ENCODE results near the gene NCKAP5L. TPM values are rescaled to one million over a fixed set of nuclear protein-coding genes. Genes with fewer than 3 reads are reported as not detected.

NCKAP5L gene
- total RNA-seq, 1 experiment from 2014 or later = 19.5 TPM

DNA sequence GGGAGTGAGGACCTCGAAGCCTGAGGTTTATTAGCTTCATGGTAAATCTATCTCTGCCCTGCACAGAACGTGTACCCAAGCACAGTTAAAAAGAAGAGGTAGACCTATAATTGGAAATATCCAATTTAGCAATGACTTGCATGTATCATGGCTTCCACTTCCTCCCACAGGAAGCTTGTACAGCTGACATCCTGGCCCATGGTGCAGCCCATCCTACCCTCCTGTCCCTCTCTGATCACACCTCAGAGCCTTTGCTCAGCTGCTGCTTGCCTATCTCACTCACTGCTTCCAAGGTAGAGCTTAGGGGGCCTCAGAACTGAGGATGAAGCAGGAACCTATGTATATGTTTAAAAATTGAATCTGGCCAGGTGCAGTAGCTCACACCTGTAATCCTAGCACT is 18.9 kb upstream of the NCKAP5L start:
- TF ChIP-seq, protein P1, sequence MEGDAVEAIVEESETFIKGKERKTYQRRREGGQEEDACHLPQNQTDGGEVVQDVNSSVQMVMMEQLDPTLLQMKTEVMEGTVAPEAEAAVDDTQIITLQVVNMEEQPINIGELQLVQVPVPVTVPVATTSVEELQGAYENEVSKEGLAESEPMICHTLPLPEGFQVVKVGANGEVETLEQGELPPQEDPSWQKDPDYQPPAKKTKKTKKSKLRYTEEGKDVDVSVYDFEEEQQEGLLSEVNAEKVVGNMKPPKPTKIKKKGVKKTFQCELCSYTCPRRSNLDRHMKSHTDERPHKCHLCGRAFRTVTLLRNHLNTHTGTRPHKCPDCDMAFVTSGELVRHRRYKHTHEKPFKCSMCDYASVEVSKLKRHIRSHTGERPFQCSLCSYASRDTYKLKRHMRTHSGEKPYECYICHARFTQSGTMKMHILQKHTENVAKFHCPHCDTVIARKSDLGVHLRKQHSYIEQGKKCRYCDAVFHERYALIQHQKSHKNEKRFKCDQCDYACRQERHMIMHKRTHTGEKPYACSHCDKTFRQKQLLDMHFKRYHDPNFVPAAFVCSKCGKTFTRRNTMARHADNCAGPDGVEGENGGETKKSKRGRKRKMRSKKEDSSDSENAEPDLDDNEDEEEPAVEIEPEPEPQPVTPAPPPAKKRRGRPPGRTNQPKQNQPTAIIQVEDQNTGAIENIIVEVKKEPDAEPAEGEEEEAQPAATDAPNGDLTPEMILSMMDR (IDR thresholded peaks at IDR 0.05; ENCODE audit: insufficient read depth in 1 of 2, low read depth in 1 of 2, low read length in 1 of 2, severe bottlenecking in 1 of 2, unreplicated experiment in 1 of 2) = no peak
- BruUV-seq (replicated peaks) = no TSS peak
- Histone ChIP-seq H3K4me1 (peaks cover 7% of the 10 kb centered on the region; the same call in 1 of the 2 replicates), H3K36me3 (ENCODE audit: control insufficient read depth, insufficient read depth, low read length) (no peaks in the 10 kb centered on the region), H3K4me3 (ENCODE audit: low read depth, low read length) (no peak overlapping the region), H3K9me3 (no peaks in the 10 kb centered on the region), H3K27me3 (replicated peaks; ENCODE audit: control insufficient read depth, insufficient read depth, low read length) (no peaks in the 10 kb centered on the region)
- ChIA-PET CTCF (interaction anchor here (0.6 kb wide), 1 partner anchor 203 kb away, joined by 5 read pairs; no protein-coding TSS in a partner anchor), POLR2A (no interaction called here)
- intact Hi-C loops (cut with micrococcal nuclease; ENCODE audit: unreplicated experiment) = no loop called here
- peaks cover 12% of the 10 kb centered on the region for H3K4me1 Mint-ChIP-seq (ENCODE audit: low read depth, unreplicated experiment)
- no peak for DNase-seq
- H3K36me3 Mint-ChIP-seq (ENCODE audit: insufficient read depth, unreplicated experiment) = peaks cover 11% of the 10 kb centered on the region
- no peak overlapping the region for H3K4me3 Mint-ChIP-seq (ENCODE audit: unreplicated experiment)
- no peaks in the 10 kb centered on the region for H3K9me3 Mint-ChIP-seq (ENCODE audit: unreplicated experiment)
- peaks cover 17% of the 10 kb centered on the region for H3K27me3 Mint-ChIP-seq (ENCODE audit: insufficient read depth, unreplicated experiment)
- H3K27ac Mint-ChIP-seq (ENCODE audit: unreplicated experiment) = no peak overlapping the region

GRCh38 chr12:49846032-49846431 is 17.8 kb upstream of the NCKAP5L start:
- H3K9me3 ChIP-seq = no peaks in the 10 kb centered on the region
- H3K4me1 Mint-ChIP-seq (ENCODE audit: low read depth, unreplicated experiment) = peaks cover 20% of the 10 kb centered on the region
- no peak overlapping the region for H3K27ac Mint-ChIP-seq (ENCODE audit: unreplicated experiment)
- DNase-seq = no peak
- peaks cover 11% of the 10 kb centered on the region for H3K36me3 Mint-ChIP-seq (ENCODE audit: insufficient read depth, unreplicated experiment)
- TF ChIP-seq, protein P1 (IDR thresholded peaks at IDR 0.05; ENCODE audit: insufficient read depth in 1 of 2, low read depth in 1 of 2, low read length in 1 of 2, severe bottlenecking in 1 of 2, unreplicated experiment in 1 of 2) = no peak
- no peaks in the 10 kb centered on the region for H3K36me3 ChIP-seq (ENCODE audit: control insufficient read depth, insufficient read depth, low read length)
- ChIA-PET POLR2A (interaction anchor here (0.5 kb wide), 1 partner anchor 239 kb away, joined by 3 read pairs; the partner anchor contains the start of gene SMARCD1), CTCF (interaction anchor here (0.7 kb wide), 1 partner anchor 84 kb away, joined by 8 read pairs; no protein-coding TSS in a partner anchor)
- no peaks in the 10 kb centered on the region for H3K27me3 ChIP-seq (replicated peaks; ENCODE audit: control insufficient read depth, insufficient read depth, low read length)
- no peaks in the 10 kb centered on the region for H3K9me3 Mint-ChIP-seq (ENCODE audit: unreplicated experiment)
- H3K4me1 ChIP-seq = peaks cover 7% of the 10 kb centered on the region; the same call in 1 of the 2 replicates
- BruUV-seq (replicated peaks) = no TSS peak
- peaks cover 14% of the 10 kb centered on the region for H3K27me3 Mint-ChIP-seq (ENCODE audit: insufficient read depth, unreplicated experiment)
- intact Hi-C loops (cut with micrococcal nuclease; ENCODE audit: unreplicated experiment) = no loop called here
- no peak overlapping the region for H3K4me3 ChIP-seq (ENCODE audit: low read depth, low read length)
- no peak overlapping the region for H3K4me3 Mint-ChIP-seq (ENCODE audit: unreplicated experiment)

- POLR2A ChIA-PET = interaction anchor here (3.2 kb wide), 1 partner anchor 103 kb away, joined by 20 read pairs; the partner anchor contains the start of gene TMBIM6
- TF ChIP-seq, protein P1 (IDR thresholded peaks at IDR 0.05; ENCODE audit: insufficient read depth in 1 of 2, low read depth in 1 of 2, low read length in 1 of 2, severe bottlenecking in 1 of 2, unreplicated experiment in 1 of 2) = no peak
- no peak for DNase-seq
- Mint-ChIP-seq H3K27ac (ENCODE audit: unreplicated experiment) (no peak overlapping the region), H3K9me3 (ENCODE audit: unreplicated experiment) (no peaks in the 10 kb centered on the region), H3K27me3 (ENCODE audit: insufficient read depth, unreplicated experiment) (peaks cover 6% of the 10 kb centered on the region), H3K4me1 (ENCODE audit: low read depth, unreplicated experiment) (peaks cover 24% of the 10 kb centered on the region), H3K36me3 (ENCODE audit: insufficient read depth, unreplicated experiment) (peaks cover 11% of the 10 kb centered on the region), H3K4me3 (ENCODE audit: unreplicated experiment) (peak overlapping the region; percentile 93)
- Histone ChIP-seq H3K4me1 (peaks cover 7% of the 10 kb centered on the region; the same call in 1 of the 2 replicates), H3K9me3 (no peaks in the 10 kb centered on the region), H3K4me3 (ENCODE audit: low read depth, low read length) (peak overlapping the region; percentile 59), H3K36me3 (ENCODE audit: control insufficient read depth, insufficient read depth, low read length) (no peaks in the 10 kb centered on the region), H3K27me3 (replicated peaks; ENCODE audit: control insufficient read depth, insufficient read depth, low read length) (no peaks in the 10 kb centered on the region)
- intact Hi-C loops (cut with micrococcal nuclease; ENCODE audit: unreplicated experiment) = no loop called here
- CTCF ChIA-PET = interaction anchor here (0.6 to 2.0 kb wide), 2 partner anchors 84 to 103 kb away, joined by 6 to 12 read pairs; partner anchors contain the start of gene TMBIM6
- no TSS peak for BruUV-seq (replicated peaks)
These were observed 15.7 kb upstream of the NCKAP5L start for GRCh38 chr12:49843876-49844437.

Measured in Caco-2 (cell line).